Measurements from ENCODE around the gene SSTR5.
A peak's percentile ranks its signal among the peaks of the same experiment; 100 is the strongest.

Gene SSTR5

GRCh38 chr16:1039762-1040161, 32.8 kb upstream of the SSTR5 start:
- no peak for DNase-seq (ENCODE audit: low read depth)
- H3K4me3 ChIP-seq (ENCODE audit: low read depth, low read length), result no peak overlapping the region
- TF ChIP-seq CTCF (conservative IDR thresholded peaks at IDR 0.05; ENCODE audit: low read depth, low read length), result no peak

GRCh38 chr16:1040346-1040745, 32.2 kb upstream of the SSTR5 start:
- TF ChIP-seq CTCF (conservative IDR thresholded peaks at IDR 0.05; ENCODE audit: low read depth, low read length), result no peak
- DNase-seq (ENCODE audit: low read depth), result no peak
- H3K4me3 ChIP-seq (ENCODE audit: low read depth, low read length), result no peak overlapping the region

GRCh38 chr16:1042049-1042744, 30.4 kb upstream of the SSTR5 start:
- no peak overlapping the region for H3K4me3 ChIP-seq (ENCODE audit: low read depth, low read length)
- DNase-seq (ENCODE audit: low read depth), result no peak
- TF ChIP-seq CTCF (conservative IDR thresholded peaks at IDR 0.05; ENCODE audit: low read depth, low read length), result no peak

- peak; percentile 20 for DNase-seq (ENCODE audit: low read depth)
- H3K4me3 ChIP-seq (ENCODE audit: low read depth, low read length), result no peak overlapping the region
These were observed 29.7 kb upstream of the SSTR5 start for GRCh38 chr16:1042866-1043265.

GRCh38 chr16:1043881-1044451, 28.6 kb upstream of the SSTR5 start:
- DNase-seq (ENCODE audit: low read depth), result no peak
- TF ChIP-seq CTCF (conservative IDR thresholded peaks at IDR 0.05; ENCODE audit: low read depth, low read length), result no peak
- H3K4me3 ChIP-seq (ENCODE audit: low read depth, low read length), result no peak overlapping the region

More at GRCh38 chr16:1042866-1043265, 29.7 kb upstream of the SSTR5 start:
- no peak for TF ChIP-seq CTCF (conservative IDR thresholded peaks at IDR 0.05; ENCODE audit: low read depth, low read length)

- no peak for DNase-seq (ENCODE audit: low read depth)
- no peak for TF ChIP-seq CTCF (conservative IDR thresholded peaks at IDR 0.05; ENCODE audit: low read depth, low read length)
- no peak overlapping the region for H3K4me3 ChIP-seq (ENCODE audit: low read depth, low read length)
These were observed 27.9 kb upstream of the SSTR5 start for GRCh38 chr16:1044460-1045309.

All from choroid plexus epithelial cell (primary cell).